Smooth muscle cell (in vitro differentiated cells): ENCODE data around the gene BICRA. TPM values are rescaled to one million over a fixed set of nuclear protein-coding genes. Genes with fewer than 3 reads are reported as not detected.
A peak's percentile ranks its signal among the peaks of the same experiment; 100 is the strongest.
"Not testable (repeated sequence)": the region's sequence is repeated elsewhere in the genome, so short reads cannot be mapped to it uniquely, and the experiment has no call there.

Source experiments
- DNase-seq: peaks from one replicate; lab custom pipeline; 2025; ENCODE audit not compliant: unreplicated experiment; lab: John Stamatoyannopoulos, UW
- H2AFZ ChIP-seq: fragments of 200-600 bp; sonication (generic); 2 replicates; pipeline ENCODE4 v1.6.0; 2016; ENCODE audit warnings: antibody characterized with exemption, low read depth, mild to moderate bottlenecking
- H3F3A ChIP-seq: fragments of 200-600 bp; sonication (generic); 2 replicates; pipeline ENCODE4 v1.6.0; 2017; ENCODE audit warnings: antibody characterized with exemption, low read depth
- H3K27ac ChIP-seq: fragments of 200-600 bp; sonication (generic); 2 replicates; pipeline ENCODE4 v1.5.1; 2016; ENCODE audit warnings: low read depth, mild to moderate bottlenecking
- H3K27me3 ChIP-seq: fragments of 200-600 bp; sonication (generic); 2 replicates; pipeline ENCODE4 v1.6.1; 2016; ENCODE audit warnings: low read depth, mild to moderate bottlenecking
- H3K36me3 ChIP-seq: fragments of 200-600 bp; sonication (generic); 2 replicates; pipeline ENCODE4 v1.5.1; 2016; ENCODE audit warnings: low read depth
- H3K4me1 ChIP-seq: fragments of 200-600 bp; sonication (generic); 2 replicates; pipeline ENCODE4 v1.5.1; 2016; ENCODE audit warnings: low read depth
- H3K4me2 ChIP-seq: fragments of 200-600 bp; sonication (generic); 2 replicates; pipeline ENCODE4 v1.6.0; 2016; ENCODE audit warnings: mild to moderate bottlenecking
- H3K4me3 ChIP-seq: fragments of 200-600 bp; sonication (generic); 2 replicates; pipeline ENCODE4 v1.5.1; 2016; ENCODE audit warnings: mild to moderate bottlenecking
- H3K79me2 ChIP-seq: fragments of 200-600 bp; sonication (generic); 2 replicates; pipeline ENCODE4 v1.6.0; 2016; ENCODE audit warnings: low read depth, mild to moderate bottlenecking
- H3K9ac ChIP-seq: fragments of 200-600 bp; sonication (generic); 2 replicates; pipeline ENCODE4 v1.6.0; 2016; ENCODE audit warnings: low read depth
- H3K9me3 ChIP-seq: fragments of 200-600 bp; sonication (generic); replicated peaks from 2 replicates; pipeline ENCODE4 v1.5.1; 2016; ENCODE audit warnings: low read depth
- H4K20me1 ChIP-seq: fragments of 200-600 bp; sonication (generic); 2 replicates; pipeline ENCODE4 v1.6.0; 2016; ENCODE audit warnings: low read depth
- WGBS: methylation state at CpG from one replicate; pipeline ENCODE4 v1.1.7; 2016; ENCODE audit warnings: low lambda C conversion rate; 5-methylcytosine and 5-hydroxymethylcytosine counted together
- polyA plus RNA-seq: library from polyadenylated mRNA; unstranded; fragments of >200 nt; fragmentation: Nextera tagmentation; extraction: Ambion mirVana; gene quantifications from 2 replicates; pipeline ENCODE4 v1.2.1, GENCODE V29; 2016
- total RNA-seq: library from RNA; depleted of rRNA; stranded (reverse); fragments of >200 nt; gene quantifications from 2 replicates; pipeline ENCODE4 v1.2.3, GENCODE V29; 2014
- TF ChIP-seq, protein P1 (sequence below): fragments of 200-600 bp; sonication (generic); IDR thresholded peaks from 2 replicates; pipeline ENCODE4 v1.5.1; 2017; ENCODE audit warnings: borderline replicate concordance, mild to moderate bottlenecking, antibody characterized with exemption; ENCODE audit not compliant: insufficient read depth, poor library complexity, severe bottlenecking

BICRA gene
- total and polyA plus RNA-seq, 2 experiments from 2014 or later: 3.6 to 10.0 TPM

DNA sequence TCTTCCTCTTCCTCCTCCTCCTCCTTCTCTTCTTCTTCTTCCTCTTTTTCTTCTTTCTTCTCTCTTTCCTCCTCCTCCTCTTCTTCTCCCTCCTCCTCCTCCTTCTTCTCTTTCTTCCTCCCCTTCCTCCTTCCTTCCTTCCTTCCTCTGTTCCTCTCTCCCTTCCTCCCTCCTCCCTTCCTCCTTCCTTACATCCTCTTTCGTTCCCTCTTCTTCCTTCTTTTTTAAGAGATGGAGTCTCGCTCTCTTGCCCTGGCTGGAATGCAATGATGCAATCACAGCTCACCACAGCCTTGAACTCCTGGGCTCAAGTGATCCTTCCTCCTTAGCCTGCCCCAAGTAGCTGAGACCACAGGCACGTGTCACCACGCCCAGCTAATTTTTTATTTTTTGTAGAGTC is 117.5 kb downstream of the BICRA start:
- H3K27ac ChIP-seq: peak overlapping the region; percentile 38
- no peaks in the 10 kb centered on the region for H3K27me3 ChIP-seq
- peaks cover 45% of the 10 kb centered on the region for H3K79me2 ChIP-seq
- WGBS: 27% methylated on average over 4 of the region's 4 CpGs
- H3K4me2 ChIP-seq: no peak overlapping the region
- H3K4me3 ChIP-seq: no peak overlapping the region
- H3K9me3 ChIP-seq: no peaks in the 10 kb centered on the region
- peaks cover 8% of the 10 kb centered on the region for H3K4me1 ChIP-seq
- H3K9ac ChIP-seq: no peak overlapping the region
- H3K36me3 ChIP-seq: no peaks in the 10 kb centered on the region
- H4K20me1 ChIP-seq: peaks cover 77% of the 10 kb centered on the region
- H2AFZ ChIP-seq: no peak overlapping the region
- no peak for DNase-seq
- TF ChIP-seq, protein P1, sequence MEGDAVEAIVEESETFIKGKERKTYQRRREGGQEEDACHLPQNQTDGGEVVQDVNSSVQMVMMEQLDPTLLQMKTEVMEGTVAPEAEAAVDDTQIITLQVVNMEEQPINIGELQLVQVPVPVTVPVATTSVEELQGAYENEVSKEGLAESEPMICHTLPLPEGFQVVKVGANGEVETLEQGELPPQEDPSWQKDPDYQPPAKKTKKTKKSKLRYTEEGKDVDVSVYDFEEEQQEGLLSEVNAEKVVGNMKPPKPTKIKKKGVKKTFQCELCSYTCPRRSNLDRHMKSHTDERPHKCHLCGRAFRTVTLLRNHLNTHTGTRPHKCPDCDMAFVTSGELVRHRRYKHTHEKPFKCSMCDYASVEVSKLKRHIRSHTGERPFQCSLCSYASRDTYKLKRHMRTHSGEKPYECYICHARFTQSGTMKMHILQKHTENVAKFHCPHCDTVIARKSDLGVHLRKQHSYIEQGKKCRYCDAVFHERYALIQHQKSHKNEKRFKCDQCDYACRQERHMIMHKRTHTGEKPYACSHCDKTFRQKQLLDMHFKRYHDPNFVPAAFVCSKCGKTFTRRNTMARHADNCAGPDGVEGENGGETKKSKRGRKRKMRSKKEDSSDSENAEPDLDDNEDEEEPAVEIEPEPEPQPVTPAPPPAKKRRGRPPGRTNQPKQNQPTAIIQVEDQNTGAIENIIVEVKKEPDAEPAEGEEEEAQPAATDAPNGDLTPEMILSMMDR: no peak
- peaks cover 28% of the 10 kb centered on the region for H3F3A ChIP-seq

DNA sequence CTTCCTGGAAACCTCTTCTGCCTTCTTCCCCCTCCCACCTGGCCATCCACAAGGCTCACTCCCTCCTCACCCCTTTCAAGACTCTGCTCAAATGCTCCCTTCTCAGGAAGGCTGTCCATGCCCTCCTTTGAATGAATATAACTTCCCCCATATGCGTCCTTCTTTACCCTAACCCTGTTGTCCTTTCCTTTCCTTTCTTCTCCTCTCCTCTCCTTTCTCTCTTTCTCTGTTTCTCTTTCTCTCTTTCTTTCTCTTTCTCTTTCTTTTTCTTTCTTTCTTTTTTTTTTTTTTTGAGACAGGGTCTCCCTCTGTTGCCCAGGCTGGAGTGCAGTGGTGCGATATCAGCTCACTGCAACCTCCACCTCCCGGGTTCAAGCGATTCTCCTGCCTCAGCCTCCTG is 119.4 kb downstream of the BICRA start:
- H2AFZ ChIP-seq, H3K9ac ChIP-seq, H3K36me3 ChIP-seq, H3K9me3 ChIP-seq, H3K4me2 ChIP-seq, H3K27me3 ChIP-seq, DNase-seq, H3K4me1 ChIP-seq, H3K4me3 ChIP-seq: not testable (repeated sequence)
- H3K27ac ChIP-seq: peak overlapping the region; percentile 67
- WGBS: over 99% methylated on average over 4 of the region's 4 CpGs
- peaks cover 25% of the 10 kb centered on the region for H3F3A ChIP-seq
- peaks cover 53% of the 10 kb centered on the region for H3K79me2 ChIP-seq
- H4K20me1 ChIP-seq: peaks cover 93% of the 10 kb centered on the region

DNA sequence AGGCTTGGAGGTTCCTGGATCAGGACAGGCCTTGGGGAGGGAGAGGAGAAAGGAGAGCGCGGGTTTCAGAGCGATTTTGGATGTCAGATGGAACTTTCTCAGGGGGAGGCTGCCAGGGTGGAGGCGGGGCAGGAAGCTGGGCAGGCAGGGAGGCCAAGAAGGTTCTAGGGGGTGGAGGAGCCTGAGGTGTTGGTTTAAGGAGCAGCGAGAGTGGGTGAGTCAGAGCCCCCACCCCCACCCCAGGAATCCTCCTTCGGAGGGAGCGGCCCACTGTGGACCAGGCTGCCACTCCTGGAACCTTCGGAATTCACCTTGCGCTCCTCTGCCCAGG is 120.5 kb downstream of the BICRA start:
- H3K4me3 ChIP-seq: peak overlapping the region; percentile 36
- H3K27ac ChIP-seq: peak overlapping the region; percentile 71
- no peaks in the 10 kb centered on the region for H3K9me3 ChIP-seq
- no peak overlapping the region for H3K9ac ChIP-seq
- peaks cover 17% of the 10 kb centered on the region for H3F3A ChIP-seq
- peak overlapping the region; percentile 50 for H3K4me2 ChIP-seq
- peaks cover 8% of the 10 kb centered on the region for H3K4me1 ChIP-seq
- no peaks in the 10 kb centered on the region for H3K36me3 ChIP-seq
- DNase-seq: no peak
- H4K20me1 ChIP-seq: peaks cover 95% of the 10 kb centered on the region
- H3K27me3 ChIP-seq: no peaks in the 10 kb centered on the region
- H3K79me2 ChIP-seq: peaks cover 52% of the 10 kb centered on the region
- TF ChIP-seq, protein P1: no peak
- H2AFZ ChIP-seq: no peak overlapping the region
- WGBS: 27% methylated on average over 9 of the region's 9 CpGs

DNA sequence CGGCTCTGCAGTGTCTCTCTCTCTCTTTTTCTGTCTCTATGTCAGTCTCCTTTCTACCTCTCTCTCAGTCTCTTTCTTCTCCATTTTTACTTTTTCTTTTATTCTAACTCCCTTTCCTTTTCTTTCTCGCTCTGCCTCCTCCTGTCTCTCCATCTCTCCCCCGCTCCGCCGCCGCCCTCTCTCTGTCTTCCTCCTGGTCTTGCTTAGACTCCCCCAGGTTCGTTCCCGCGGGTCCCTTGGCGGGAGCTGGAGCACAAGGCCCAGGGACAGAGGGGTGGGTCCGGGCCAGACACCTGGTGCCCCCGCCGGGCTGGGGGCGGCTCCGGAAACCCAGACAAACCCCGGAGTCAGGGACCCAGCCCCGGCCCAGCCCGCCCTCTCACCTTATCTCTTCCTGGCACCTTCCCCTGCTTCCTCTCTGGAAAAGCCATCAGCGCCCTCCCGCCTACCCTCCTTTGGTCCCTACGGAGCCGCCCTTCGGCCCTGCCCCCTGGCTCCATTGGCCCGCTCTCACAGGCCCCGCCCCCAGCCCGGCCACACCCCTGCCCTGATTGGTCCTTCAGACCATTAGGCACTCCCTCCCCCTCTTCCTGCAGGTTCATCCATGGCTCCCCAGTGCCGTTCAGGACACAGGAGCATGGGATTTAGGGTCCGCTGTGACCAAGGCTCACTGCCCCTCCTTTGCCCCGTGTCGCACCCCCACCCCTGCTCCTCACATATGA is 121.0 kb downstream of the BICRA start:
- peak overlapping the region; percentile 36 for H3K4me3 ChIP-seq
- H3K79me2 ChIP-seq: peaks cover 48% of the 10 kb centered on the region
- H3K4me1 ChIP-seq: peaks cover 8% of the 10 kb centered on the region
- no peaks in the 10 kb centered on the region for H3K9me3 ChIP-seq
- H3K4me2 ChIP-seq: peak overlapping the region; percentile 50
- no peak overlapping the region for H2AFZ ChIP-seq
- no peaks in the 10 kb centered on the region for H3K36me3 ChIP-seq
- no peak for DNase-seq
- TF ChIP-seq, protein P1: no peak
- peaks cover 96% of the 10 kb centered on the region for H4K20me1 ChIP-seq
- H3K9ac ChIP-seq: no peak overlapping the region
- H3F3A ChIP-seq: peaks cover 15% of the 10 kb centered on the region
- 52% methylated on average over 18 of the region's 30 CpGs for WGBS
- no peaks in the 10 kb centered on the region for H3K27me3 ChIP-seq
- peak overlapping the region; percentile 71 for H3K27ac ChIP-seq
